Caco-2 (cell line): ENCODE measurements around the gene ERBB4. TPM values are rescaled to one million over a fixed set of nuclear protein-coding genes. Genes with fewer than 3 reads are reported as not detected.

Source experiments
- BruUV-seq: library from RNA; stranded (reverse); fragments of 400-500 nt; replicated peaks from 2 replicates; lab custom pipeline; 2021; lab: Mats Ljungman, UMichigan
- CTCF ChIA-PET: fragments of 300-600 bp; sonication (Branson Sonifier 250); formaldehyde crosslinking; loops from one replicate; lab custom pipeline; 2022; ENCODE audit warnings: antibody characterized with exemption; lab: Charles Lee
- POLR2A ChIA-PET: fragments of 300-600 bp; sonication (Branson Sonifier 250); formaldehyde crosslinking; loops from one replicate; lab custom pipeline; 2022; ENCODE audit warnings: antibody characterized with exemption; lab: Charles Lee
- DNase-seq, 2 experiments: peaks; one replicate each; pipeline versions ENCODE4 v3.0.0 to v3.0.0-alpha.2; 2020 to 2022
- H3K27me3 ChIP-seq: replicated peaks from 2 replicates; pipeline ENCODE4 v1.6.0; 2011; ENCODE audit warnings: low read length; ENCODE audit not compliant: control insufficient read depth, insufficient read depth
- H3K36me3 ChIP-seq: 2 replicates; pipeline ENCODE4 v1.5.1; 2011; ENCODE audit warnings: low read length; ENCODE audit not compliant: control insufficient read depth, insufficient read depth
- H3K4me1 ChIP-seq: fragments of 250-450 bp; sonication (Bioruptor Pico); 2 replicates; pipeline ENCODE4 v1.5.1; 2020; ENCODE audit warnings: mild to moderate bottlenecking
- H3K4me3 ChIP-seq: 2 replicates; pipeline ENCODE4 v1.5.1; 2011; ENCODE audit warnings: low read depth, mild to moderate bottlenecking, control low read depth, low read length
- H3K9me3 ChIP-seq: fragments of 250-450 bp; sonication (Bioruptor Pico); 2 replicates; pipeline ENCODE4 v1.5.1; 2020; ENCODE audit warnings: mild to moderate bottlenecking, moderate library complexity
- H3K27ac Mint-ChIP-seq: one replicate; pipeline ENCODE4 v1.8.0; 2022; ENCODE audit warnings: mixed read lengths; ENCODE audit not compliant: unreplicated experiment
- H3K27me3 Mint-ChIP-seq: one replicate; pipeline ENCODE4 v1.8.0; 2022; ENCODE audit warnings: mixed read lengths; ENCODE audit not compliant: insufficient read depth, unreplicated experiment
- H3K36me3 Mint-ChIP-seq: one replicate; pipeline ENCODE4 v1.8.0; 2022; ENCODE audit warnings: mild to moderate bottlenecking, mixed read lengths; ENCODE audit not compliant: insufficient read depth, unreplicated experiment
- H3K4me1 Mint-ChIP-seq: one replicate; pipeline ENCODE4 v1.8.0; 2022; ENCODE audit warnings: low read depth, mixed read lengths; ENCODE audit not compliant: unreplicated experiment
- H3K4me3 Mint-ChIP-seq: one replicate; pipeline ENCODE4 v1.8.0; 2022; ENCODE audit warnings: mild to moderate bottlenecking, moderate library complexity, mixed read lengths; ENCODE audit not compliant: unreplicated experiment
- H3K9me3 Mint-ChIP-seq: one replicate; pipeline ENCODE4 v1.8.0; 2022; ENCODE audit warnings: mixed read lengths; ENCODE audit not compliant: unreplicated experiment
- intact Hi-C: fragments of 100-400 bp; cut with micrococcal nuclease; formaldehyde crosslinking; loops from one replicate; pipeline ENCODE4 v1.10.0; 2022; ENCODE audit not compliant: unreplicated experiment
- total RNA-seq: library from RNA; stranded (reverse); gene quantifications from 2 replicates; pipeline ENCODE4 v1.2.3, GENCODE V29; 2022
- TF ChIP-seq, protein P1 (sequence below), 2 experiments: fragments of 200-600 bp in 1 of 2; IDR thresholded peaks; 1 replicate in 1 of 2; 2 replicates in 1 of 2; pipeline versions ENCODE4 v1.5.1 to v1.8.0; 2011 to 2022; ENCODE audit warnings: antibody characterized with exemption in 1 of 2, control low read depth in 1 of 2, inconsistent platforms in 1 of 2, low read depth in 1 of 2, low read length in 1 of 2, mild to moderate bottlenecking in 1 of 2, moderate library complexity in 1 of 2; ENCODE audit not compliant: insufficient read depth in 1 of 2, severe bottlenecking in 1 of 2, unreplicated experiment in 1 of 2

The ERBB4 gene
- total RNA-seq, 1 experiment from 2014 or later, result not detected

DNA sequence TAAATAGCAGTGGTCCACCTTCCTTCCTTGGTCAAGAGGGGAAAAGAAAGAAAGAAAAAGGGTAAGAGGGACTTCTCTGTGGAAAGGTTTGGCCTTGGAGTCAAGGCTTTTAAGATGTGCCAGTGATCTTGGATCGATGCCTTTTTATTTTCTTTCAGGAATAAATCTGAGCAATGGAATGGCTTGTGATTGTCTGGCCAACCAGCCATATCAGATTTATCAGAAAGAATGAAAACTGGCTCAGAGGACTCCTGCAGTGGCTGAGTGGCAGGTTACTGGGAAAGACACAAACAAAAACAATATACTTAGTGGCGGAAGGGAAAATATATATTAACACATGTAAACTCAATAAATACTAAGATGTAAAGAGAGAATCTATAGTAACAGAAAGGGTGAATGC, 4.3 kb downstream of the ERBB4 start:
- Histone ChIP-seq H3K27me3 (peaks cover 6% of the 10 kb centered on the region), H3K4me3 (no peak overlapping the region), H3K36me3 (no peaks in the 10 kb centered on the region), H3K4me1 (peaks cover 16% of the 10 kb centered on the region), H3K9me3 (no peaks in the 10 kb centered on the region)
- TF ChIP-seq, protein P1, sequence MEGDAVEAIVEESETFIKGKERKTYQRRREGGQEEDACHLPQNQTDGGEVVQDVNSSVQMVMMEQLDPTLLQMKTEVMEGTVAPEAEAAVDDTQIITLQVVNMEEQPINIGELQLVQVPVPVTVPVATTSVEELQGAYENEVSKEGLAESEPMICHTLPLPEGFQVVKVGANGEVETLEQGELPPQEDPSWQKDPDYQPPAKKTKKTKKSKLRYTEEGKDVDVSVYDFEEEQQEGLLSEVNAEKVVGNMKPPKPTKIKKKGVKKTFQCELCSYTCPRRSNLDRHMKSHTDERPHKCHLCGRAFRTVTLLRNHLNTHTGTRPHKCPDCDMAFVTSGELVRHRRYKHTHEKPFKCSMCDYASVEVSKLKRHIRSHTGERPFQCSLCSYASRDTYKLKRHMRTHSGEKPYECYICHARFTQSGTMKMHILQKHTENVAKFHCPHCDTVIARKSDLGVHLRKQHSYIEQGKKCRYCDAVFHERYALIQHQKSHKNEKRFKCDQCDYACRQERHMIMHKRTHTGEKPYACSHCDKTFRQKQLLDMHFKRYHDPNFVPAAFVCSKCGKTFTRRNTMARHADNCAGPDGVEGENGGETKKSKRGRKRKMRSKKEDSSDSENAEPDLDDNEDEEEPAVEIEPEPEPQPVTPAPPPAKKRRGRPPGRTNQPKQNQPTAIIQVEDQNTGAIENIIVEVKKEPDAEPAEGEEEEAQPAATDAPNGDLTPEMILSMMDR (IDR thresholded peaks at IDR 0.05; ENCODE audit: insufficient read depth in 1 of 2, low read depth in 1 of 2, low read length in 1 of 2, severe bottlenecking in 1 of 2, unreplicated experiment in 1 of 2), result no peak
- intact Hi-C loops, result no loop called here
- BruUV-seq, result no TSS peak
- no peak for DNase-seq
- no peaks in the 10 kb centered on the region for H3K36me3 Mint-ChIP-seq
- POLR2A ChIA-PET, result no interaction called here
- peaks cover 23% of the 10 kb centered on the region for H3K27me3 Mint-ChIP-seq
- CTCF ChIA-PET, result no interaction called here
- H3K4me1 Mint-ChIP-seq, result peaks cover 18% of the 10 kb centered on the region
- no peak overlapping the region for H3K27ac Mint-ChIP-seq
- H3K4me3 Mint-ChIP-seq, result no peak overlapping the region
- no peaks in the 10 kb centered on the region for H3K9me3 Mint-ChIP-seq

DNA sequence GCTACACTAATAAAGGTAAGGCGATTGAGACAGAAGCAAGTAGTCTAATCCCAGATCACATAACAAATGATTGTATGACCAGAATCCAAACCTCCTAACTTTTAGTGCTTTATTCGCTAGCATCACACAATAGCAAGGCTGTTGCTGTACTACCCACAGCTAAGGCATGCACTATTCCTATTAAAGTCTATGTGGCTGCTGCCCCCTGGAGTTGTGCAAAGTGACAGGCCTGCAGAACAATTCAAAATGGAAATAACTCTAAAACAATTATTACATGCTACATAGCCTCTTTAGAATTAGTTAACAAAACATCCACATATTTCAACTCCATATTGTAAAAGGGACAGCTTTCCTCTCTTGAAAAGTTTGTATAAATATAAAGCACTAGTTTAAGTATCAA, 6.0 kb downstream of the ERBB4 start:
- Histone ChIP-seq H3K4me3 (no peak overlapping the region), H3K36me3 (no peaks in the 10 kb centered on the region), H3K27me3 (peaks cover 1% of the 10 kb centered on the region), H3K9me3 (no peaks in the 10 kb centered on the region), H3K4me1 (peaks cover 4% of the 10 kb centered on the region)
- no peaks in the 10 kb centered on the region for H3K9me3 Mint-ChIP-seq
- ChIA-PET CTCF (no interaction called here), POLR2A (no interaction called here)
- no peaks in the 10 kb centered on the region for H3K36me3 Mint-ChIP-seq
- intact Hi-C loops, result no loop called here
- DNase-seq, result no peak
- TF ChIP-seq, protein P1 (IDR thresholded peaks at IDR 0.05; ENCODE audit: insufficient read depth in 1 of 2, low read depth in 1 of 2, low read length in 1 of 2, severe bottlenecking in 1 of 2, unreplicated experiment in 1 of 2), result no peak
- H3K27ac Mint-ChIP-seq, result no peak overlapping the region
- H3K4me1 Mint-ChIP-seq, result peaks cover 18% of the 10 kb centered on the region
- peaks cover 21% of the 10 kb centered on the region for H3K27me3 Mint-ChIP-seq
- H3K4me3 Mint-ChIP-seq, result no peak overlapping the region
- no TSS peak for BruUV-seq

DNA sequence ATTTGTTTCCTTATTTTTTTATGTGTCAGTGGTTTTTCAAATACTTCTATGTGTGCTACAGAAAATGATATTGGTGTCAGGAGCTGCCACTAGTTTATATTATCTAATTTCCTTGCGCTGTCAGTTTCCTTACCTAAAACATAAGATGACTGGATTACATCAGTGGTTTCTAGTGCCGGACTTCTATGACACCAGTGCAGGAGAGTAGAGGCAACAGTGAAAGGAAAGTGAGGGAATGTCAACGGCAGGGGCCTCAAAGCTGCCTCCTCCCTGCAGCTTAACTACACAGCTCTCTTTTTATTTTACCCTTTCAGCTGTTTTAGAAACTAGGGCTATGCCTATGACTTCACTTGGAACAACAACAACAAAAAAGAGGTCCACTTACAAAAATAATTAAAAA, 6.5 kb downstream of the ERBB4 start:
- no peaks in the 10 kb centered on the region for H3K36me3 ChIP-seq
- BruUV-seq, result no TSS peak
- 0 out of 2 replicates have a peak, but pooled peaks cover under 1% of the 10 kb centered on the region for H3K4me1 ChIP-seq
- peaks cover 17% of the 10 kb centered on the region for H3K27me3 Mint-ChIP-seq
- no peak for DNase-seq
- TF ChIP-seq, protein P1 (IDR thresholded peaks at IDR 0.05; ENCODE audit: insufficient read depth in 1 of 2, low read depth in 1 of 2, low read length in 1 of 2, severe bottlenecking in 1 of 2, unreplicated experiment in 1 of 2), result no peak
- H3K36me3 Mint-ChIP-seq, result no peaks in the 10 kb centered on the region
- no peaks in the 10 kb centered on the region for H3K9me3 Mint-ChIP-seq
- H3K9me3 ChIP-seq, result no peaks in the 10 kb centered on the region
- no peak overlapping the region for H3K4me3 ChIP-seq
- ChIA-PET CTCF (no interaction called here), POLR2A (no interaction called here)
- no peak overlapping the region for H3K27ac Mint-ChIP-seq
- peaks cover 14% of the 10 kb centered on the region for H3K4me1 Mint-ChIP-seq
- H3K27me3 ChIP-seq, result peaks cover 1% of the 10 kb centered on the region
- intact Hi-C loops, result no loop called here
- no peak overlapping the region for H3K4me3 Mint-ChIP-seq
